ENCODE data around the gene LYVE1.

DNA sequence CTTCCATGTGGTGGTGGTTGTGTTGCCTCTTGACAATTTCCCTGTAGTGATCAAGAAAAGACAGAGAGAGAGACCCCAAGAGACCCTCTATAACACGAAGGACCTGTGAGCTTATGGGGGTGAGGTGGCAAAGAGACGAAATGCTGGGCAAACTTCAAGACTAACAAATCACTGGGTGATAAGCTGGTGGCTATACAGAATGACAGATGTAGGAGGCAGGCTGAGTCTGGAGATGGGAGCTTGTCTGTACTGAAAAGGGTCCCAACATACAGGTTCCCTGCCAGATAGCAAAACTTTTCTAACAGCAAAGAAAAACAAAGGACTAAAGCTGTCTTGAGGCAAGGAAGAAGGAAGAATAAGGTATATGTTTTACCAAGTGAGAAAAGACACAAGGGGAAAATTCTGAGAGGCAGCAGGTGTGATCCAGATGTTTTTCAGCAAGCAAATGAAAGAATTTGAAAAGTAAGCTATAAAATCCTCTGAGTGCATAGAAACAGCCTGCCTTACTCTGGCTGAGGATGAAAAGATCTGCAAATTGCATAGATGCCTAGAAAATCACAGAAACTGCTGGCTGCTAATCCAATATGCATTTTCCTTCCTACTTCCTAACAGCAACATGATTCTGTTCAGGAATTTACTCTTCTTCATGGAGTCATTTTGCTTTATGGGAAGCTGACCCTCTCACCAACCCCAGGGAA, 21.9 kb upstream of the LYVE1 start:
- TF ChIP-seq POLR2AphosphoS5 (IDR thresholded peaks at IDR 0.05; ENCODE audit: low read depth, low read length) (no peak), REST (IDR thresholded peaks at IDR 0.05; ENCODE audit: insufficient read depth in 1 of 2, low read depth in 2 of 2, low read length in 1 of 2) (no peak)
- TF ChIP-seq, protein P1, sequence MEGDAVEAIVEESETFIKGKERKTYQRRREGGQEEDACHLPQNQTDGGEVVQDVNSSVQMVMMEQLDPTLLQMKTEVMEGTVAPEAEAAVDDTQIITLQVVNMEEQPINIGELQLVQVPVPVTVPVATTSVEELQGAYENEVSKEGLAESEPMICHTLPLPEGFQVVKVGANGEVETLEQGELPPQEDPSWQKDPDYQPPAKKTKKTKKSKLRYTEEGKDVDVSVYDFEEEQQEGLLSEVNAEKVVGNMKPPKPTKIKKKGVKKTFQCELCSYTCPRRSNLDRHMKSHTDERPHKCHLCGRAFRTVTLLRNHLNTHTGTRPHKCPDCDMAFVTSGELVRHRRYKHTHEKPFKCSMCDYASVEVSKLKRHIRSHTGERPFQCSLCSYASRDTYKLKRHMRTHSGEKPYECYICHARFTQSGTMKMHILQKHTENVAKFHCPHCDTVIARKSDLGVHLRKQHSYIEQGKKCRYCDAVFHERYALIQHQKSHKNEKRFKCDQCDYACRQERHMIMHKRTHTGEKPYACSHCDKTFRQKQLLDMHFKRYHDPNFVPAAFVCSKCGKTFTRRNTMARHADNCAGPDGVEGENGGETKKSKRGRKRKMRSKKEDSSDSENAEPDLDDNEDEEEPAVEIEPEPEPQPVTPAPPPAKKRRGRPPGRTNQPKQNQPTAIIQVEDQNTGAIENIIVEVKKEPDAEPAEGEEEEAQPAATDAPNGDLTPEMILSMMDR (IDR thresholded peaks at IDR 0.05): no peak
